Globus pallidus (tissue), 1 donor: ENCODE results near the gene SLC35D1.

ENCODE experiments used
- DNase-seq: peaks from one replicate; pipeline ENCODE4 v3.0.0-alpha.2; 2015; ENCODE audit warnings: low spot score

The SLC35D1 gene

DNA sequence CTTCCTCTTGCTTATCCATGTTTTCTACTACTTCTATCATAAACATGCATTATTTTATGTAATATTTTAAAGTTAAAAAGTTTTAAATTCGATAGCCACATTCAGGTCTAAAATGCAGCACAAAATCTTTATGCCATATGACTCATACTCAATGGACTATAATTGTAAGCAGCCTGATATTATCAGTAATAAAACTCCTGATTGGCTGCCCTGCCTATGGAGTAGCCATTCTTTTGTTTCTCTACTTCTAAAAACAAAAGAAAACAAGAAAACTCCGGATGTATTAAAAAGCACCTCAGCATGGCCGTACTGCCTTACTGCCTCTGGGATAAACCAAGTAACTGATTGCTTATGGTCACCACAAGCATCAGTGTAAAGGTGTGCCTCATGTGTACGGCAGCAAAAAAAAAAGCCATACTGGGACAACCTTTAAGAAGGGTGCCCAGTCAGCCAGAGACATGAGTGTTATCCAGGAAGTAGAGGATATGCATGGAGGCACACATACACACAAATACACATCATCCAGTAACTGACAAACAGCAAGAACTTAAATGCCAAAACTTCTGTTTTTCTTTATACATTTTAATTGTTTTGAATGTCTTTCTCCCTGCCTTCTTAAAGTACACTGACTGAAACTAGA lies 9.2 kb downstream of the SLC35D1 start:
- DNase-seq, result no peak

DNA sequence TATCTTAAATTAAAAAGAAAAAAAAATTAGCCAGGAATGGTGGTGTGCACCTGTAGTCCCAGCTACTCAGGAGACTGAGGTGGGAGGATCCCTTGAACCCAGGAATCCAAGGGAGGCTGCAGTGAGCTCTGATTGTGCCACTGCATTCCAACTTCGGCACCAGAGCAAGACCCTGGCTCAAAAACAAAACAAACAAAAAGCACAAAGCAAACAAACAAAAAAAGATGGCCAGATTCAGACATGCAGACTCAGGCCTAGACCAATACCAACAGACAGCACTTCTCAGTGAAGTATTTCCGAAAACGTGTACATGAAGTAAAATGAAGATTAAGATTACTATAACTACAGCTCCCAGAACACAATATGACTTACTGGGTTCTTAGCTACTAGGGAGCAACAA lies 10.6 kb downstream of the SLC35D1 start:
- no peak for DNase-seq

DNA sequence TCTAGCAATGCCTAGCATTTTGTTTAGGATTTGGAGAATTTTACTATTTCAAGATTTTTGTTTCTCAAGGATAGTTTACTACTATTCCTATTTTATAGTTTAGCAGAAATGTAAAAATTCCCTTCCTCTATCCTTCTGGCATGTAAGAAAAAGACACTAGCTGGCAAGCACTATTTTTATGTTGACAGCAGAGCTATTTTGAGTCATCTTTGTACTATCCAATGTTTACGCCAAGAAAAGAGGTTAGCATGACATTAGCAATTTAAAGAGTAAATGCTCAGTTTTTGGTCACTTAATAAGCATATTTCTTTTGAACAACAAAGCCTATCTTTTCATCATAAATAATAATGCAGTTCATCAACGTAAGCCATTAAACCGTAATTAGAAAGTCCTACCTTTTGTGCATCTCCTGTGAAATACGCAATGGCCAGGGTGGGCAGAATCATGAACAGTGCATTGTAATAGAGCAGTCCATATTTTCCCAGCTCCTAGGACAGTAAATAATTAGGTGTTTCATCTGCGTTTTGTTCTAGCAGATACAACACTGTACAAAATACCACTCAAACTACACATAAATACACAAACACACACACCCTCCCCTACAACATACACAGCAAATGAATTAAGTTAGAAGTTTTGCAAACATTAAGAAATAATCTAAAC lies 12.0 kb downstream of the SLC35D1 start:
- DNase-seq, result no peak

DNA sequence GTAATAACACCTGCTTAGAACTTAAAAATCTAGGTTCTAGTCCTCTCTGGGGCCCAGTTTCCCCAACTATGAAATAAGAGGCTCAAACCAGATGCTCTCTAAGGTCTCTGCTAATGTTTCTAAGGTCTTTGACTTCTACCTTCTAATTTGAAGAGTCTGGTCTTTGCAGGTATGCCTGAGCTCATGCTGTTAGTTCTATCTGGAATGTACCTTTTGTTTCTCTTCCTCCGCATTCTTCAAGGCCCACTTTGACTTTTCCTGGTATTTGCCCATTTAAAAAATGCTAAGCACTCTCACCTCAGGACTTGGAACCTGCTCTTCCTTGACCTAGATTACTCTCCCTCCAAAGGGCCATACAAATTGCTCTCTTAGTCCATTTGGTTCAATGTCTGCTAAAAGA lies 13.5 kb downstream of the SLC35D1 start:
- DNase-seq, result no peak

DNA sequence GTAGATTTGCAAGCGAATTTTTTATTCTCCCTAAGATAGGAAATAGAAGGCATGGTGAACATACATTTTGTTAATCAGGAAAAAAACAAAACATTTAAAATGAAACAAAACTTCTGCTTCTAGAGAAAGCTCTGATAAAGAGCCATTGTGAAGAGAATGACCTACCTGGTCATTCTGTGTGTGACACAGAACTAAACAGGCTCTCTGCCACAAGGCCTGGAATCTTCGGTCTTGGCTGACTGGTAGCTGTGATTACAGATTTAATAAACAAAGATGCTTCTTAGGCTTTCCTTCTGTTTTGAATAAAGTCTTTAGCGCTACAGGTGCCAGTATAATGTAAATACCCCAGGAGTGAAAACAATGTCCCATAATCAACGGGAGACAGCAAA lies 22.1 kb downstream of the SLC35D1 start:
- no peak for DNase-seq

DNA sequence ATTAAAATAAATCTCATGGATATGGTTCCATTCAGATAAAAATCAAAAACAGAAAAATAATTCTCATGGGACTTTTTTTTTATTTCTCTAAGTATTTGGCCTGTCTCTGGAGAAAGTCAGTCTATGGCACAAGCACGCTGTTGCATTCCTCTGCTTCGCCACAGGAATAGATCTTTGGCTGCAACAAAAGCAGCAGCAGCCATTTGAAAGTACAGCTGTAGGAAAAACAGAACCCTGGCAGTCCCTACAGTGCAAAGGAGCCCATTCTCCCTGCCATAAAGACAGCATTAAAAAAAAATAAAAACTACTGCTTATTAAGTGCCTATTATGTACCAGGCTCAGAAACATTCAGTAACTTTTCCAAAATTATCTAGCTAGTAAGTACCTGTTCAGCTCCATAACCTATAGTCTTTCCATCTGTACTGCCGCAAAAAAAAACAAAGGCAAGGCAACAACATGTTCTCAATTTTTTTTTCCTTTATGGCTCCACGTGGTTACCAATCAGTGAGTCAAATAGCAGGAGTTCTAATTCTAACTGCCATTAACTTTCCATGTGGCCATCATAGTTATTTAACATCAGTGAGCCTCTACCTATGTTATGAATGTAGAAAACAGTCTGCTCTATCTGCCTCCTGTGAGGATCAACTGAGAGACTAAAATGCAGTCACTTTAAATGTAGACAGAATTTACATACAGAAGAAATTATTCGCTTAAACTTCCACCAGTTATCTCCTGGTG lies 22.7 kb downstream of the SLC35D1 start:
- DNase-seq, result no peak

DNA sequence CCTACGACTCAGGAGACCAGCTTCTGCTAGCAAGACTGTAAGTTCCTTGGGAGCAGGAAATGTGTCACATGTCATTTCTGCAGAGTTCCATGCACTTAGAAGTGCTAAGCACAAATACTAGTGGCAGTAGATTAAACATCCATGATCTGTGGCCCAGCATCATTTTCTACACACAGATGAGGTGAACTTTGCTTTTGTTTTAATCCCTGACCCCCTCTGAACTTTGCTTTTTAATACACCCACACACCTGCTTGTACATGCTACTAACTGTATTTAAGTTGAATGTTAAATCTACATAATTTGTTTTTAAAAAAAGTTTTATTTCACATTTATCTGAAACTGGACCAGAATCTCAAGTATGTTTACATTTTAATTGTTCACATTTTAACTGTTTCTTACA lies 24.5 kb downstream of the SLC35D1 start:
- no peak for DNase-seq

DNA sequence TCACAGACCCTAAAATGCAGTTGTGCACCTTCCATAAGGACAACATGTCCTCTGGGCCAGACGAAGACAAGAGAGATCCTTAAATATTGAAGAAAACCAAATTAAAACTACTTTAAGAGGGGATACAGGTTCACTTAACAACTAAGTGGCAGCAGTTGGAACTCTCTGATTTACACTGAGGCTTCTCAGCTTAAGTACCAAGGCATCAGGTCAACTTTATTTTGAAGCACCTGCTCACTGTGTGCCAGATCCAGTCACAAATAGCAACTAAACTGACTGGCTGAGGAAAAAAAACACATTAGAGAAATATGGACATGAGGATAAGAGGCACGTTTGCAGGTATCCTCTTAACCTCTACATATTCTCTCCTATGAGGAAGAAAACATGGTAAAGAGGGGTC lies 33.2 kb downstream of the SLC35D1 start:
- no peak for DNase-seq

DNA sequence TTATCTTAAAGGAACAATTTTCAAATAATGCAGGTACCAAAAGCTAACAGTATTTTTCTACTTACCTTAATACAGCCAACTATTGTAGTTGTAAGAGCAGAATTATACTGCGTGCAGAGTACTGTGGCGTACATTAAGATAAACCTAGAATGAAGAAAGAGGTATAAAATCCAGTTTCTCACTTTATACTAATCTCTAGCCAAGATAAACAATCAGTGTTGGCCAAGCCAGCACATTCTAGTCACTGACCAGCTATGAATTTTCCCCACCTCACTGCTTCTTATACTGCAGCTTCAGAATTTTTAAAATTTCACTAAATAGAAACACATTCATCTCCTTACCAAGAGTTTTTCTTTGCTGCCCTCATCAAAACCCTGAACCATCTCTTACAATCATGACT lies 33.6 kb downstream of the SLC35D1 start:
- no peak for DNase-seq

DNA sequence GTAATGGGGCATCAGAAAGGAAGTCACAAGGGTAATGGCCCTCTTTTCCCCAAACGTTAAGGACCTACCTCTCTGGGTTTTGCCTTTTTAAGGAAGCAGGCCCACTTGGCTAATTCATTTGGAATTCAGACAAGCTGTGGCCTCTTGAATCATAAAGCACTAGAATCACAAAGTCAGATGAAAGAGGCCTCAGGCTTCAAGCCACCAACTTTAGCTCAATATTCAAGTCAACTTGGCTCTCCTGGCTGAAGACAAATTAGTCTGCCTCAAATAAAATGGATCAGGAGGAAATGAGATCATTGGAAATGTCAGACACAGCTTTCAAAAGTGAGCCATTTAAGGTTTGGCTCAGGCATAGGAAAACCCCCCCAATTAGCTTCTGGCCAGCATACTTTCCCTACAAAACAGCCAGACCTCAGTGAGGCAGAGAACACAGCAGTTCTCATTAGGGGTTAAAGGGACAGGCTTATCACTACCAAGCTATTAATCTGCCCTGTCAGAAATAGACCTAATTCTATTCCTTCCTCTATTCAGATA lies 34.3 kb downstream of the SLC35D1 start:
- peak; percentile 64 for DNase-seq

DNA sequence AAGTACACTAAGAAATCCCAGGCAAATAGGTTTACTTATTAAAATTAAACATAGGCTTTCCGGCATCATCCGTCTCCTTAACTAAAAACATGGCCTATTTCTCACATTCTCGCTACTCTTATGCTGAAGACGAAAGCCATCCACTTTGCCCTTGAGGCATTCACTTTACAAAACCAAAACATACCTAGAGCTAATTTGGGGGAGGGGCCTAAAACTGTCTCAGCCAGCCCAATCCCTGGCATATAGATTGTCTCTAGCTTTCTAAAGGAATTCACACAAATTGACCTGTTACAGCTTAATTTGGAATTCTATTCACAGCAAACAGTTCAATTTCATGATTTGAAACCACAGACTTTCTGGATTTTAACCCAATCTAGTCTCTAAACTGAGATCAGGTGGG lies 34.8 kb downstream of the SLC35D1 start:
- no peak for DNase-seq

DNA sequence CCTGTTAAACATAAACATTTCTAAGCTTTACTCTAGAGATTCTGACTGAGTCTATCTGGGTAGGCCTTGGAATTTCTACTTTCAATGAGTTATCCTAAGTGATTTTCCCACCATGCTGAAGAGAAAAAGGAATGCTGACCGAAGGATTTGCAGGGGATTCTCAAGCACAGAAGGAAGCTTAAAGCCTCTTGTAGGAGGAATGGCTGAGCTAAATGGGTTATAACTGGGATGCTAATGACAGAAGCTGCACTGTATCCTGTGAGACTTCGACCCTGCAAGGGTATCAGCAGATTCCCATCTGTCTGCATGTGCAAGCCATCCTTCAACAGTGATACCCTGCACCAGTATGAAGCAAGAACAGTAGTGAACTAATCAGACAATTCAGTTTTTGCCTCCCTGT lies 35.4 kb downstream of the SLC35D1 start:
- DNase-seq, result no peak

DNA sequence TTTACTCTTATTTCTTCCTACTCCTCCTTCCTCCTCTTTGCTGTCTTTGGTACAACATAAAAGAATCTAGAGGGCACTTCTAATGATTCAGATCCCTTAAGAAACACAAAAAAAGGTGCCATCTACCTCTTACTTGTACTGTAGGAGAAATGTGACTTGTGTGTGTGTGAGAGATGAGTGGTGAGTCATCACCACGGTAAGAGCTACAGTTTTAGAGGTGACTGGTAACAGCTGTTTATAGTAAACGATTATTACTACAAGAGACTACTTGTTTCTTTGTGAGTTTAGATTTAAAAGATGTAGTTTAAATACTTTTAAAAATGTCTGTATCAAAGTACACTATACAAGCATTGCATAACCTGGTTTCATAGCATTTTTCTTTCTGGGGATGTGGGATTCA lies 40.4 kb downstream of the SLC35D1 start:
- no peak for DNase-seq

DNA sequence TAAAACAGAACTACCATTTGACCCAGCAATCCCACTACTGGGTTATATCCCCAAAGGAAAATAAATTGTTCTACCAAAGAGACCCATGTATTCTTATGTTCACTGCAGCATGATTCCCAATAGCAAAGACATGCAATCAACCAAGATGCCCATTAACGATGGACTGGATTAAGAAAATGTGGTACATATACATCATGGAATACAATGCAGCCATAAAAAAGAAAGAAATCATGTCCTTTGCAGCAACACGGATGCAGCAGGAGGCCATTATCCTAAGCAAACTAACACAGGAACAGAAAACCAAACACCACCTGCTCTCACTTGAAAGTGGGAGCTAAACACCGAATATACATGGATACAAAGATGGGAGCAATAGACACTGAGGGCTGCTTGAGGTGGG lies 44.2 kb downstream of the SLC35D1 start:
- no peak for DNase-seq

DNA sequence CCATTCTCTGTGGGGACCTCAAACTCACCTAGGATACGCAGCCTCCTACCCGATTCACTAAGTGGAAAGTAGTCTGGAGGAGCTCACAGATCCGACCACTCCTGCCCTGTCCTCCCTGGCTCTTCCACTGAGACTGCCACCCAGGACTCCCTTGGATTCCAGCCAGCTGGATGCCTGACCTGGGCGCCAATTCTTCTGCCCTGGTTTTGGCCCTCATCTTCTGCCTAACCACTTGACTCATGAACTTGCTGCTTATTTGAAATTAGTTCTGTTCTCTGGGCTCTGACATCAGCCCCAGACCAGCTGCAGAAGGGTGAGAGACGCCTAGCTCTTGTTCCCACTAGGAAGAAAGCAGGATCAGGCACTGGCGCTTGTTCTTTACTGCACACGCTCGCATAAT lies 48.9 kb downstream of the SLC35D1 start:
- peak; percentile 35 for DNase-seq

DNA sequence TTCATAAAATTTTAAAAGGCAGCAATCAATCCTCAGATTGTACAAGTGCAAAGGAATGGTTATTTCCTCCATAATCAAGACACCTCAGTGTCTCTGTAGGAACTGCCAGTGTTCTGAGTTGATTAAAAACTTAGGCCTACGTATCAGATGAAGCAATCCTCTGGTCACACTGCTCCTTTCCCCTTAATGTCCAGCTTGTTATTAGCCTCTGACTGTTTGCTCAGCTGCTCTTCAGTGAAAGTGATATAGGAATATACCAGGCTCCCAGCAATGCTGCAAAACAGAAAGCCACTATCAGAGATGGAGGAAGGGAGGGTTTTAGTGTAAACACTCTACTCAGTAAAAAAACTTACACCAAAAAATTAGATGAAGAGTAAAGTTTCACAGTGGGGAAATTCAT lies 49.8 kb downstream of the SLC35D1 start:
- no peak for DNase-seq

DNA sequence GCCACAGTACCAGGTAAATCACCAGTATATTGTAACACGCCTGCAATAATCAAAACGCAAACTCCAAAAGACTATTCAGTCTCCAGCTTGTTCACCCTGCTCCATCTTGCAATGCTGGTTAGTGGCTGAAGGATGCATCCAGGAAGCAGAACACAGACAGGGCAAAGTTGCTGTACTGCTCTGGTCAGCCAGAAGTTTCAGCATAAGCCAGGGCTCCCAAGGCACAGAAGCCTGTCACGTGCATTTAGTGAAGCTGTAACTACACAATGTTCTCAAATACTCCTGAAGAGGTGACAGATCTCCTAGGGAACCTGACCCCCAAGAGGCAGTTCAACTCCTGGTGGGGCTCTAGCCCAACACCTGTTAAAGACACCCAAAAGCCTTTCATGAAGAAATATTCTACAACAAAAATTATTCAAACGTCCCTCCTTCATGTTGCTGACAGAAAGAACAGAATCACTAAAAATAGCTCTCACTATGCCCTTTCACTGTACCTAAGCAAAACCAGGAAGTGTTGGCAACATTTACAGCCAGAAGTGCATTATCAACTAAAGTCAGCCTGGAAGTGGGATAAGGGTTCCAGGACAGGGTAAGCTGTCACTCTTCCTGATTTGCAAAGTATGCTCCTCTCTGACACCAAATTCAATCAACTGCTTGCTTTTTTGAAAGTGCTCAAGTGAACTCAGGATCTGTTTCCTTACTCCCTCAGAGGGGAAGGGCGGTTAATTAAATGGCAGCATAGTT lies 52.1 kb downstream of the SLC35D1 start:
- no peak for DNase-seq

DNA sequence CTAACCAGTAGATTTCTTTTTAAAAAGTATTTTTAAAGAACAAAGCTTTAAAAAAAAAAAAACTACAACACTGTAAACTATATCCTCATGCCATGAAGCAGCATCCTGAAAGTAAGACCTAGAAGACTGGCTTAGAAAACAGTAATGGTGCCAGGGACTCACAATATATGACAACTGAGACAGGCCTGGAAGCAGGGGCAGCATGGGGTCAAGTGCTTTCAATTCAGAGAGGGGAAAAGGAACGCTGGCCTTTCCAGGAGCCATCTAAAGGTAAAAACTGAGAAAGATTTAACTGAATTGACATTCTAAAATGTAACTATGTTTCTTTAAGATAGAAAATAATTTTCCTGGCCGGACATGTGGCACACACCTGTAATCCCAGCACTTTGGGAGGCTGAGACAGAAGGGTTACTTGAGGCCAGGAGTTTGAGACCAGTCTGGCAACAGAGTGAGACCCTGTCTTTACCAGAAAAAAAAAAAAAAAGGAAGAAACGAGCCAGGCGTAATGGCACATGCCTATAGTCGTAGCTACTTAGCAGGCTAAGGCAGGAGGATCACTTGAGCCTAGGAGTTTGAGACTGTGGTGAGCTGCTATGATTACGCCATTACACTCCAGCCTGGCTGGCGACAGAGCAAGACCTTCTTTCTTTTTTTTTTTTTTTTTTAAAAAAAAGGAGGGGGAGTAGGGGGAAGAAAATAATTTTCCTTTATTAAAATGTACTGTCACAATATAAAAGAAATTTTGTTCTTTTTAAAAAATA lies 54.1 kb downstream of the SLC35D1 start:
- no peak for DNase-seq

DNA sequence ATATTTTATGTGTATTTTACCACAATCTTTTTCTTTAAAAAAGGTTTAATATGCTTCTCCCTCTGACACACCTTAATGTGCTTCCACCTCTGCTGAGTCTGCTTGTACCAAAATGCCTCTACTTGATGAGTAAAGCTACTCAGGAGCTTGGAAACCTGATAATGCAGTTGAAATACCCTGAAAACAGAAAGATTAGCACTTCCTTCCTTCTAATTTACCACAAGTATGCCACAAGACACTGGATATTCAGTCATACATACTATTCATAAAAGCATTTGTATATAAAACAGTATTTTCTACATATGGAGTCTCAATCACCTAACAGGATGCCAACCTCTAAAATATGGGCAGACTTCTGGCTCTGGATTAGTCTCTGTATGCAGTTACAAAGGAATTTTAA lies 55.0 kb downstream of the SLC35D1 start:
- DNase-seq, result no peak

DNA sequence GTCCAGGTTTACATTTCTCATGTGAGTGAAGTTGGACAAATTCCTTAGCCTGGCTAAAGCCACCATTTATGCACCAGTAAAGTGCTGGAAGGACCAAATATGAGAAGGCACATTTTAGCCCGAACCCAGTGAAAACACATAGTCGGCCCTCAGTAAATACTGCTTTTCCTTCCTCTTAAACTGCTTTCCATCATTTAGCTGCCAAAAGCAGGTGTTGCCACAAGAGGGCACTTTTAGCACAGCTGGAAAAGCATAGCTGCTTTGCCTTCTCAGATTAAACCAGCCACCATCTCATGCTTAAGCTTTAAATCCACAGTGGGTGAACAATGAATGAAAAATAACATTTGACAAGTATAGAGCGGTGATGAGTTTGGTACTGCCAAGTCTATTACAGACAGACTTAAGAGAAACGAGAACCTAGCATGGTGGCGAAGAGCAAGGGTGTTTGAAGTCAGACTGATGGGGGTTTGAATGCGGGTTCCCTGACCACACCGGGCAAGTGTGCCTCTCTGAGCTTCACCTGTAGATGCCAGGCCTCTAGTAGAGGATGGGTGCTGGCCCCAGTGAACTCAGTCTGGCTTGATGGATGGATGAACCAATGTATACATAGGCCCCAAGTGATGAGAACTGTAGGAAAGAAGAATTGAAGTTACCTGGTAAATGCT lies 57.8 kb downstream of the SLC35D1 start:
- peak; percentile 76 for DNase-seq

DNA sequence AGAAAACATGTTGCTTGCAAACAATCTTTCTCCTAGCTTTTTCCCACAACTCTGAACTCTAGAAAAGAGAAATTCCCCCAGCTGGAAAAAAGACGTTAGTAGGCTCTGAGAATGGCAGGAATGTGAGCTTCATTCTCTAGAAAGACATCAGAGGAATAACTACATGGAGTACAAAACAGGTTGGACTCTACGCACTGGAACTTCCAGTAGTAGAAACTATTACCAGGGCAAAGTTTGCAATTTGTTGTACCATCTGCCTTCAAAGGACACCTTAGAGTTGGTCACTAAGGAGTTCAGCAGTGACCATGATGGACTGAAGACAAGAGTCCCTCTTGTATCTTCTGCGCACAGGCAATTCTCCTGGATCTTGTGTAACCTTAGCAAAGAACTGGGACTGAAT lies 60.9 kb downstream of the SLC35D1 start:
- DNase-seq, result no peak
